HS-27A (cell line): ENCODE data around the gene SEC61G.

Experiments
- DNase-seq: peaks from one replicate; pipeline ENCODE4 v3.0.0-alpha.2; 2012; ENCODE audit warnings: low read depth, missing footprints

The SEC61G gene

GRCh38 chr7:54758702-54759592 is at the start of gene SEC61G:
SEC61G (minus strand) TSS chr7:54759211; CDS start chr7:54757588, 1,623 bp downstream.
- DNase-seq: peak; percentile 84

DNA sequence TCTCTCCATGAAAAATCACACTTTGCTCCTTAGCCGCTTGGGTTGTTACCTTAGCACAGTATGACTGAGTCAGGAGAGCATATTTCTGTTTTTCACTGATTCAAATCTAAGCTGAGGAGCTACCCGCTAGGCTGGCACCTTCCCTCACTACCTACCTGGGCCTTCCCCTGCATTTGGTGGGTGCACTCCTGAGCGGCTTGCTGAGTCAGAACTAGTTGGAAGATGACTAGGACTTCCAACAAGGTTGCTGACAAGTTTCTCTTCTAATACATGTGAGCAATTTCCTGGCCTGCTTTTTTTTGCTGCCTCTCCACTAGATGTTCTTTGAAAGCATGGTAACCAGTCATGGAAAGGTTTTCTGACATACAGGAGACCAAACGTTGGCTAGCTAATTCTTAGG is 43.8 kb upstream of the SEC61G start:
- DNase-seq: no peak

DNA sequence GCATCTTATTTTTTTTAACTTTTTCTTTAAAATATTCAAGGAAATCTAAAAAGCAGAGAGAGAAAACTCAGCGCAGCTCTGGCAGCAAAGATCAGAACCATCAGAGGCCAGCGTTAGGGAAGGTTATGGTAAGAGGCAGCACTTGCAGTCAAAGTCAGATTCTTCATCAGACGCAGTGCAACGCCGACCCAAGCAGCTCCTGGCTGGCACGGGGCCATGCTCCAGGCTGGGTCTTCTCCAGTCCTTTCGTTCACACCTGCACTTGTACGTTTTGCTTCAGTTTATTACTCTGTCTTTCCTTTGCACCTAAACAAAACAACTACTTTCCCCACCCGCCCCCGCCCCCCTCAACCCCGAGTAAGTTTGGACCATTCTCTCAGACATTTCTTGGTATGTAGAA is 43.1 kb upstream of the SEC61G start:
- DNase-seq: no peak

GRCh38 chr7:54799792-54800191 is 40.8 kb upstream of the SEC61G start:
- DNase-seq: no peak

GRCh38 chr7:54798530-54798929 is 39.5 kb upstream of the SEC61G start:
- DNase-seq: no peak

- DNase-seq: no peak
These were observed 37.8 kb upstream of the SEC61G start for GRCh38 chr7:54796853-54797252.

- DNase-seq: no peak
These were observed 37.1 kb upstream of the SEC61G start for GRCh38 chr7:54796150-54796549.

- DNase-seq: no peak
These were observed 33.4 kb upstream of the SEC61G start for GRCh38 chr7:54792383-54792782.

DNA sequence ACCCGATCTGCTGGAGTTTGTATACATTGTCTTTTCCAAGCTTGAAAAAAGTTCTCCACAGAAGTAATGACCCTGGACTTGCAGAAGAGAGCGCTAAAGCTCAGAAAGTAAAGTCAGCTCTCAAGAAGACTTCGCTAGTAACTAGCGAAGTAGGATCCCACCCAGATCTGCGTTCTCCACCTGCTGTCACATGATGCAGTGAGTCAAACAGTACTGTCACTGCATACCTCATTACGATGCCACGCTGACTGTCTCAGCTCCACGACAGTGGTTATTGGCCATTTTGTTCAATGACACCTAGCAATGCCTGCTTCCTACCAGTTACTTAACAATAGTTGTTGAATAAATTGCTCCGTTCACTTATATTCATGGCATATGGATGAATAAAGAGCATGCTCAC is 29.7 kb upstream of the SEC61G start:
- DNase-seq: peak; percentile 34

DNA sequence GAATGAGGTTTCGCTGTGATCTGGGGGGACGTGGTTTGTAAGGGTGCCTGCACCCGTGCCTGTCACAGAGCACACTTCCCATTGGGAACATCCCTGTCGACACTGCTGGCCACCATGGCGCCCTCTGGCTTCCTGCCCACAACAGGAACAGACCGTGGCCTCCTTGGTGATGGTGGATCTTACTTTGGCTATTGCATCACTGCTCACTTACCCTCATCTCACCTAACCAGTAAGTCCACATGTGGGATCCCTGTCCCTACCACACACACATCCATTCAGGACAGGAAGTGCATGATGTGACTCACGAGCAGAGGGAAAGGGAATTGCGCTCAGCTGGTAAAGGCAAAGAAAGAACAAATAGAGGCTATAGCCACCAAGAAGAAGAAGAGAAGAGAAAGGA is 26.2 kb upstream of the SEC61G start:
- no peak for DNase-seq

DNA sequence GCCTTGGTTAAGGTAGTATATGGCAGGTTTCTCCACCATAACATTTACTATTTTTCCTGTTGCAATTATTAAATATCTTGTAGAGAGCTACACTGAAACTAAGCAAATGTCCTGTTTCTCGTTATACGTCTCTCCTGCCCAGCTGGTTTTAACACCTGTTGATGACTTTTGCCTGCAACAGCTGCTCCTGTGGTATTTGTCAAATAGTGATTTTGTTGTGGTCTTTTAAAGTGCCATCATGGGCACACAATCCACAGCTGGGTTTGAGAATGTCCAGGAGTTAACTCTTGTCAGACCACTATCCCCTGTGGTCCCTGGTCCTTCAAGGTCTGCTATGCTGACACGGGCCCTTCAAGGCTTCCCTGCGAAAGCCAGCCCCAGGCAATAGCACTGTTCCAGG is 24.9 kb upstream of the SEC61G start:
- no peak for DNase-seq

- DNase-seq: no peak
These were observed 23.8 kb upstream of the SEC61G start for GRCh38 chr7:54782829-54783228.

GRCh38 chr7:54782314-54782713 is 23.3 kb upstream of the SEC61G start:
- no peak for DNase-seq

DNA sequence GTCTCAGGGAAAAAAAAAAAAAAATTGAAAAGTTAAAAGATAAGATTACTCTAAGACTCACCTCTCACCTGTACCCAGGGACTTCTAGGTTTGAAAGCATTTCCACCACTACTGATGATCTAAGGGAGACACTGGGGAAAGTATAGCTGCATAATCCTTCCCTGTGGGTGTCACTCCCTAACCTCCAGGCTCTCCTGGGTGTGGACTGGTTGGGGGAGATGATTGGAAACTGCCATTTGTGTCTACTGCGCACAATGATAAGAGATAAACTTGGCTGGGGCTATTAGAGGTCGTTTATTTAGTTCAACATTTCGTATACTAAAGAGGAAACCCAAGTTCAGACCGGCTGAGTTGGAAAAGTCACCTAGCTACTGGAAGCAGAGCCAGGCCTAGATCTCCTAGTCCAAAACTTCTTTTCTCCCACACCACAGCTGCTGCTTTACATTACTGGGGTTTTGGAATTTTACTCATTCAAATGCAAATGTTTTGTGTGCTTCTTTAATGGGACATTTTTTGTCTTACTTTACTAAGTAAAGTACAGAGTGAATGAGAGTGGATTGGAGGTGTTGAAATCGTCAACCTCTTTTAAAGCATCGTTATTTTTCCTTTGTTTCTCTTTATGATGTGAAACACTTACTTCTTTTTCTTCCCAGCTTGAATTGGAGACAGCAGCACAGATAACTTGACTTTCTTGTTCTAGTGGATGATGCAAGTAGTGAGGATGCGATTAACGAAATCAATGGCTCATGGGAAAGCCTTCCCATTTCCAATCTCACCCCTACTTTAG is 22.3 kb upstream of the SEC61G start:
- no peak for DNase-seq

DNA sequence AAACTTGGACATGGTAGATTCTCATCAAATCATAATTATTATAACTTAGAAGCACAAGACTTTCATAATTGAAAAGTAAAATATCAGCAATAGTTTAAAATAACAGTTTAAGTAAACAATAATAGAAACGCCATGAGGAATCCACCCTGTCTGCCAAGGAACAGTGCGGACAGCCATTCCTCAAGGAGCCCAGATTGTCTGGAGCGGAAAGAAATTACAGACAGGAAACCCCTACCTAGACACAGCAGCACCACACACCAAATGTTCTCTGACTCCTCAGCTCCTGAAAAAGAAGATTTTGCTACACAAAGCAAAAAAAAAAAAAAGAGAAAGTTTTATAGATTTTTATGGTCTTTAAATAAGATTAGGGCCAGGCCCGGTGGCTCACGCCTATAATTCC is 21.5 kb upstream of the SEC61G start:
- no peak for DNase-seq

DNA sequence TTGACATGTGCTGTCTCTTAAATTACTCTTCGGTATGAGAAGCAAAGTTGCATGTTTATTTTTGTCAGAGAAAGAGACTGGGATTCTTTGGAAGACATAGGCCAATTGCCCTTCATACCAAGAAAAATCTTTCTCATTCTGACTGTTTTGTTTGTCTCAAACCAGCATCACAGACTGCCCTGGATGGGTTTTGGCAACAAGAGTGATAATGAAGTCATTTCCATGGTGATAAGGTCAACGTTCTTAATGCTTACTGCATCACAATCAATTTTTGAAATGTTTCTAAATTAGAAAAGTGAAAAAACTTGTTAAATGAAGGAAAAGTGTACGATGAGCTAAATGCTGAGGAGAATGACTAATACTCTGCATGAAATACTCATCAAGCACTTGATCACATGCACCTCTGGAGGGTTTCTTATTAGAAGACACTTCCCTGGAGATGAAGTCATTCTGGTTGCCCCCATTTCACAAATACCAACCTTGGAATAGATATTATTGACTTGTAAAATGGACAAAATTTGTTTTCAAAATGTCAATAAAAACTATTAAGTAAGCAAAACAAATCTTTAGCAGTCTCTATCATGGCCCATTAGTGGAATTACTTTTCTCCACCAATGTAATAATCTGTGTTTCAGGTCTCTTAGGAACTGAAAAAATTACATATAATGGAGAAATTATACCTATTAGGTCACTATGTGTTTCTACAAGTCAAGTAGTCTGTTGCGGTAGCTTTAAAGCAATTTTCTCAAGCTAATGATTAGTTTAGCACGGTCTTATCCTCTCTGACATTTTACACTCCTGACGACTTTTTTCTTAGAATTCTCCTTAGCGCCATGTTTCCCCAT is 19.9 kb upstream of the SEC61G start:
- DNase-seq: no peak

- no peak for DNase-seq
These were observed 19.2 kb upstream of the SEC61G start for GRCh38 chr7:54778166-54778565.

- no peak for DNase-seq
These were observed 16.1 kb upstream of the SEC61G start for GRCh38 chr7:54774785-54775740.

GRCh38 chr7:54773472-54774399 is 14.7 kb upstream of the SEC61G start:
- DNase-seq: peak; percentile 35

- no peak for DNase-seq
These were observed 10.2 kb upstream of the SEC61G start for GRCh38 chr7:54769203-54769602.
